Measurements from ENCODE around the gene CTNNBL1. TPM values are rescaled to one million over a fixed set of nuclear protein-coding genes. Genes with fewer than 3 reads are reported as not detected.

Gene CTNNBL1
- total RNA-seq, 1 experiment from 2014 or later, result 64.4 TPM

DNA sequence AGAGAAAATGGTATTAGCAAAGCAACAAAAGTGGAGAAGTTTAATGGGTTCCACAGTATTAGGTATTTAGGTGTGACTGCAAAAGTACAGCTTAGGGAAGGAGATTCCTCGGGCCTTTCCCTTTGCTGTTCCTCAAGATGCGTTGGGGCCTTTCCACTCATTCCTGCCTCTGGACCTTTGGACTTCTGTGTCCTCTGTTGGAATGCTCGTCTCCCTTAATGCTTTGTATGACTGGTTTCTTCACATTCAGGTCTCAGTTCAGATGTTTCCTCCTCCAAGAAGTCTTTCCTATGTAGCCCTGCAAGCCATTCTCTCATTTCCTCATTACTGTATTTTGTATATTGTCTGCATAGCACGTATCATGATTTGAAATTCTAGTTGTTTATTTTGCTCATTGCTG is 39.6 kb downstream of the CTNNBL1 start:
- H3K4me3 Mint-ChIP-seq, result no peak overlapping the region
- TF ChIP-seq GTF2I (CRISPR knock-in tag; conservative IDR thresholded peaks at IDR 0.05) (no peak), SMAD3 (CRISPR knock-in tag; IDR thresholded peaks at IDR 0.05; ENCODE audit: borderline replicate concordance) (no peak), CREB1 (CRISPR knock-in tag; IDR thresholded peaks at IDR 0.05) (no peak), GABPB1 (CRISPR knock-in tag; IDR thresholded peaks at IDR 0.05) (no peak), RELA (CRISPR knock-in tag; IDR thresholded peaks at IDR 0.05; ENCODE audit: borderline replicate concordance) (no peak), SMAD4 (CRISPR knock-in tag; IDR thresholded peaks at IDR 0.05) (no peak), ZBTB21 (CRISPR knock-in tag; IDR thresholded peaks at IDR 0.05; ENCODE audit: borderline replicate concordance) (no peak), ZNF671 (CRISPR knock-in tag; IDR thresholded peaks at IDR 0.05) (no peak), ATF1 (CRISPR knock-in tag; IDR thresholded peaks at IDR 0.05) (no peak)
- TF ChIP-seq, protein P1, sequence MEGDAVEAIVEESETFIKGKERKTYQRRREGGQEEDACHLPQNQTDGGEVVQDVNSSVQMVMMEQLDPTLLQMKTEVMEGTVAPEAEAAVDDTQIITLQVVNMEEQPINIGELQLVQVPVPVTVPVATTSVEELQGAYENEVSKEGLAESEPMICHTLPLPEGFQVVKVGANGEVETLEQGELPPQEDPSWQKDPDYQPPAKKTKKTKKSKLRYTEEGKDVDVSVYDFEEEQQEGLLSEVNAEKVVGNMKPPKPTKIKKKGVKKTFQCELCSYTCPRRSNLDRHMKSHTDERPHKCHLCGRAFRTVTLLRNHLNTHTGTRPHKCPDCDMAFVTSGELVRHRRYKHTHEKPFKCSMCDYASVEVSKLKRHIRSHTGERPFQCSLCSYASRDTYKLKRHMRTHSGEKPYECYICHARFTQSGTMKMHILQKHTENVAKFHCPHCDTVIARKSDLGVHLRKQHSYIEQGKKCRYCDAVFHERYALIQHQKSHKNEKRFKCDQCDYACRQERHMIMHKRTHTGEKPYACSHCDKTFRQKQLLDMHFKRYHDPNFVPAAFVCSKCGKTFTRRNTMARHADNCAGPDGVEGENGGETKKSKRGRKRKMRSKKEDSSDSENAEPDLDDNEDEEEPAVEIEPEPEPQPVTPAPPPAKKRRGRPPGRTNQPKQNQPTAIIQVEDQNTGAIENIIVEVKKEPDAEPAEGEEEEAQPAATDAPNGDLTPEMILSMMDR (IDR thresholded peaks at IDR 0.05), result no peak
- TF ChIP-seq, protein P2, sequence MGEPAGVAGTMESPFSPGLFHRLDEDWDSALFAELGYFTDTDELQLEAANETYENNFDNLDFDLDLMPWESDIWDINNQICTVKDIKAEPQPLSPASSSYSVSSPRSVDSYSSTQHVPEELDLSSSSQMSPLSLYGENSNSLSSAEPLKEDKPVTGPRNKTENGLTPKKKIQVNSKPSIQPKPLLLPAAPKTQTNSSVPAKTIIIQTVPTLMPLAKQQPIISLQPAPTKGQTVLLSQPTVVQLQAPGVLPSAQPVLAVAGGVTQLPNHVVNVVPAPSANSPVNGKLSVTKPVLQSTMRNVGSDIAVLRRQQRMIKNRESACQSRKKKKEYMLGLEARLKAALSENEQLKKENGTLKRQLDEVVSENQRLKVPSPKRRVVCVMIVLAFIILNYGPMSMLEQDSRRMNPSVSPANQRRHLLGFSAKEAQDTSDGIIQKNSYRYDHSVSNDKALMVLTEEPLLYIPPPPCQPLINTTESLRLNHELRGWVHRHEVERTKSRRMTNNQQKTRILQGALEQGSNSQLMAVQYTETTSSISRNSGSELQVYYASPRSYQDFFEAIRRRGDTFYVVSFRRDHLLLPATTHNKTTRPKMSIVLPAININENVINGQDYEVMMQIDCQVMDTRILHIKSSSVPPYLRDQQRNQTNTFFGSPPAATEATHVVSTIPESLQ (CRISPR knock-in tag; IDR thresholded peaks at IDR 0.05), result no peak
- TF ChIP-seq, protein P3, sequence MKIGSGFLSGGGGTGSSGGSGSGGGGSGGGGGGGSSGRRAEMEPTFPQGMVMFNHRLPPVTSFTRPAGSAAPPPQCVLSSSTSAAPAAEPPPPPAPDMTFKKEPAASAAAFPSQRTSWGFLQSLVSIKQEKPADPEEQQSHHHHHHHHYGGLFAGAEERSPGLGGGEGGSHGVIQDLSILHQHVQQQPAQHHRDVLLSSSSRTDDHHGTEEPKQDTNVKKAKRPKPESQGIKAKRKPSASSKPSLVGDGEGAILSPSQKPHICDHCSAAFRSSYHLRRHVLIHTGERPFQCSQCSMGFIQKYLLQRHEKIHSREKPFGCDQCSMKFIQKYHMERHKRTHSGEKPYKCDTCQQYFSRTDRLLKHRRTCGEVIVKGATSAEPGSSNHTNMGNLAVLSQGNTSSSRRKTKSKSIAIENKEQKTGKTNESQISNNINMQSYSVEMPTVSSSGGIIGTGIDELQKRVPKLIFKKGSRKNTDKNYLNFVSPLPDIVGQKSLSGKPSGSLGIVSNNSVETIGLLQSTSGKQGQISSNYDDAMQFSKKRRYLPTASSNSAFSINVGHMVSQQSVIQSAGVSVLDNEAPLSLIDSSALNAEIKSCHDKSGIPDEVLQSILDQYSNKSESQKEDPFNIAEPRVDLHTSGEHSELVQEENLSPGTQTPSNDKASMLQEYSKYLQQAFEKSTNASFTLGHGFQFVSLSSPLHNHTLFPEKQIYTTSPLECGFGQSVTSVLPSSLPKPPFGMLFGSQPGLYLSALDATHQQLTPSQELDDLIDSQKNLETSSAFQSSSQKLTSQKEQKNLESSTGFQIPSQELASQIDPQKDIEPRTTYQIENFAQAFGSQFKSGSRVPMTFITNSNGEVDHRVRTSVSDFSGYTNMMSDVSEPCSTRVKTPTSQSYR (CRISPR knock-in tag; IDR thresholded peaks at IDR 0.05), result no peak
- TF ChIP-seq, protein P4, sequence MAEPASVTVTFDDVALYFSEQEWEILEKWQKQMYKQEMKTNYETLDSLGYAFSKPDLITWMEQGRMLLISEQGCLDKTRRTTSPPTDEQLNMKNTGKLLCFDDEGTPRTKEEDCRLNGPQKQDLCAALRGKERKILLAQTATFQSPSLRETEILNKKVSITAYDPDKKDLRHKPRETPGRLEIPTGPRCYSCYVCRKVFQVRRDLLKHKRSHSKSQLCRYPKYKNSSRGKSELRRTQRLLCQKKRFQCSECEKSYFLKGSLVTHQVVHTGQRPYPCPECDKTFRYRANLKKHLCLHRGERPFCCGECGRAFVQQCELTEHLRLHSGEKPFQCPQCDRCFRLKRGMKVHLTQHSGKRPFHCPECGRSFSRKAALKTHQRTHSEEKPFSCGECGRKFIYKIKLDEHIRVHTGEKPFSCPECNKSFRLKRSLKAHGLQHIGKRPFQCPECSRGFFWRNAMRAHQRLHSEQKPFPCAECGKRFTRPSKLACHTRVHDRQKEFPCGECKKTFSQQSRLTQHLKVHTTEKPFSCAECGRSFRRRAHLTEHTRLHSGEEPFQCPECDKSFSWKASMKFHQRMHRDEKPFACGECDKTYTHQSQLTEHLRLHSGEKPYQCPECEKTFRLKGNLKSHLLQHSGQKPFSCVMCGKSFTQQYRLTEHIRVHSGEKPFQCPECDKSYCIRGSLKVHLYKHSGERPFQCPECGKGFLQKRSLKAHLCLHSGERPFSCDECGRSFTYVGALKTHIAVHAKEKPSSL (CRISPR knock-in tag; conservative IDR thresholded peaks at IDR 0.05), result no peak
- TF ChIP-seq, protein P5, sequence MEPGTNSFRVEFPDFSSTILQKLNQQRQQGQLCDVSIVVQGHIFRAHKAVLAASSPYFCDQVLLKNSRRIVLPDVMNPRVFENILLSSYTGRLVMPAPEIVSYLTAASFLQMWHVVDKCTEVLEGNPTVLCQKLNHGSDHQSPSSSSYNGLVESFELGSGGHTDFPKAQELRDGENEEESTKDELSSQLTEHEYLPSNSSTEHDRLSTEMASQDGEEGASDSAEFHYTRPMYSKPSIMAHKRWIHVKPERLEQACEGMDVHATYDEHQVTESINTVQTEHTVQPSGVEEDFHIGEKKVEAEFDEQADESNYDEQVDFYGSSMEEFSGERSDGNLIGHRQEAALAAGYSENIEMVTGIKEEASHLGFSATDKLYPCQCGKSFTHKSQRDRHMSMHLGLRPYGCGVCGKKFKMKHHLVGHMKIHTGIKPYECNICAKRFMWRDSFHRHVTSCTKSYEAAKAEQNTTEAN (CRISPR knock-in tag; IDR thresholded peaks at IDR 0.05), result no peak
- TF ChIP-seq, protein P6, sequence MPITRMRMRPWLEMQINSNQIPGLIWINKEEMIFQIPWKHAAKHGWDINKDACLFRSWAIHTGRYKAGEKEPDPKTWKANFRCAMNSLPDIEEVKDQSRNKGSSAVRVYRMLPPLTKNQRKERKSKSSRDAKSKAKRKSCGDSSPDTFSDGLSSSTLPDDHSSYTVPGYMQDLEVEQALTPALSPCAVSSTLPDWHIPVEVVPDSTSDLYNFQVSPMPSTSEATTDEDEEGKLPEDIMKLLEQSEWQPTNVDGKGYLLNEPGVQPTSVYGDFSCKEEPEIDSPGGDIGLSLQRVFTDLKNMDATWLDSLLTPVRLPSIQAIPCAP (CRISPR knock-in tag; IDR thresholded peaks at IDR 0.05), result no peak
- TF ChIP-seq, protein P7, sequence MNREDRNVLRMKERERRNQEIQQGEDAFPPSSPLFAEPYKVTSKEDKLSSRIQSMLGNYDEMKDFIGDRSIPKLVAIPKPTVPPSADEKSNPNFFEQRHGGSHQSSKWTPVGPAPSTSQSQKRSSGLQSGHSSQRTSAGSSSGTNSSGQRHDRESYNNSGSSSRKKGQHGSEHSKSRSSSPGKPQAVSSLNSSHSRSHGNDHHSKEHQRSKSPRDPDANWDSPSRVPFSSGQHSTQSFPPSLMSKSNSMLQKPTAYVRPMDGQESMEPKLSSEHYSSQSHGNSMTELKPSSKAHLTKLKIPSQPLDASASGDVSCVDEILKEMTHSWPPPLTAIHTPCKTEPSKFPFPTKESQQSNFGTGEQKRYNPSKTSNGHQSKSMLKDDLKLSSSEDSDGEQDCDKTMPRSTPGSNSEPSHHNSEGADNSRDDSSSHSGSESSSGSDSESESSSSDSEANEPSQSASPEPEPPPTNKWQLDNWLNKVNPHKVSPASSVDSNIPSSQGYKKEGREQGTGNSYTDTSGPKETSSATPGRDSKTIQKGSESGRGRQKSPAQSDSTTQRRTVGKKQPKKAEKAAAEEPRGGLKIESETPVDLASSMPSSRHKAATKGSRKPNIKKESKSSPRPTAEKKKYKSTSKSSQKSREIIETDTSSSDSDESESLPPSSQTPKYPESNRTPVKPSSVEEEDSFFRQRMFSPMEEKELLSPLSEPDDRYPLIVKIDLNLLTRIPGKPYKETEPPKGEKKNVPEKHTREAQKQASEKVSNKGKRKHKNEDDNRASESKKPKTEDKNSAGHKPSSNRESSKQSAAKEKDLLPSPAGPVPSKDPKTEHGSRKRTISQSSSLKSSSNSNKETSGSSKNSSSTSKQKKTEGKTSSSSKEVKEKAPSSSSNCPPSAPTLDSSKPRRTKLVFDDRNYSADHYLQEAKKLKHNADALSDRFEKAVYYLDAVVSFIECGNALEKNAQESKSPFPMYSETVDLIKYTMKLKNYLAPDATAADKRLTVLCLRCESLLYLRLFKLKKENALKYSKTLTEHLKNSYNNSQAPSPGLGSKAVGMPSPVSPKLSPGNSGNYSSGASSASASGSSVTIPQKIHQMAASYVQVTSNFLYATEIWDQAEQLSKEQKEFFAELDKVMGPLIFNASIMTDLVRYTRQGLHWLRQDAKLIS (CRISPR knock-in tag; IDR thresholded peaks at IDR 0.05; ENCODE audit: borderline replicate concordance), result no peak
- TF ChIP-seq, protein P8, sequence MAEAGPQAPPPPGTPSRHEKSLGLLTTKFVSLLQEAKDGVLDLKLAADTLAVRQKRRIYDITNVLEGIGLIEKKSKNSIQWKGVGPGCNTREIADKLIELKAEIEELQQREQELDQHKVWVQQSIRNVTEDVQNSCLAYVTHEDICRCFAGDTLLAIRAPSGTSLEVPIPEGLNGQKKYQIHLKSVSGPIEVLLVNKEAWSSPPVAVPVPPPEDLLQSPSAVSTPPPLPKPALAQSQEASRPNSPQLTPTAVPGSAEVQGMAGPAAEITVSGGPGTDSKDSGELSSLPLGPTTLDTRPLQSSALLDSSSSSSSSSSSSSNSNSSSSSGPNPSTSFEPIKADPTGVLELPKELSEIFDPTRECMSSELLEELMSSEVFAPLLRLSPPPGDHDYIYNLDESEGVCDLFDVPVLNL (CRISPR knock-in tag; IDR thresholded peaks at IDR 0.05; ENCODE audit: borderline replicate concordance, low read depth), result no peak
- TF ChIP-seq, protein P9, sequence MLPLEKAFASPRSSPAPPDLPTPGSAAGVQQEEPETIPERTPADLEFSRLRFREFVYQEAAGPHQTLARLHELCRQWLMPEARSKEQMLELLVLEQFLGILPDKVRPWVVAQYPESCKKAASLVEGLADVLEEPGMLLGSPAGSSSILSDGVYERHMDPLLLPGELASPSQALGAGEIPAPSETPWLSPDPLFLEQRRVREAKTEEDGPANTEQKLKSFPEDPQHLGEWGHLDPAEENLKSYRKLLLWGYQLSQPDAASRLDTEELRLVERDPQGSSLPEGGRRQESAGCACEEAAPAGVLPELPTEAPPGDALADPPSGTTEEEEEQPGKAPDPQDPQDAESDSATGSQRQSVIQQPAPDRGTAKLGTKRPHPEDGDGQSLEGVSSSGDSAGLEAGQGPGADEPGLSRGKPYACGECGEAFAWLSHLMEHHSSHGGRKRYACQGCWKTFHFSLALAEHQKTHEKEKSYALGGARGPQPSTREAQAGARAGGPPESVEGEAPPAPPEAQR (CRISPR knock-in tag; IDR thresholded peaks at IDR 0.05), result no peak
- no peaks in the 10 kb centered on the region for H3K9me3 Mint-ChIP-seq
- ATAC-seq (no peak), DNase-seq (ENCODE audit: low spot score) (no peak)
- no peaks in the 10 kb centered on the region for H3K27me3 Mint-ChIP-seq (ENCODE audit: low read depth)
- no peak overlapping the region for H3K27ac Mint-ChIP-seq
- POLR2A ChIA-PET, result no interaction called here
- peaks cover 20% of the 10 kb centered on the region for H3K4me1 Mint-ChIP-seq
- H3K36me3 Mint-ChIP-seq, result peaks cover 11% of the 10 kb centered on the region
- CTCF ChIA-PET, result no interaction called here
